HG02943 (cell line): Measurements from ENCODE around the gene APOH.

Experiments used
- ATAC-seq: cut with Tn5 transposase; IDR thresholded peaks from one replicate; pipeline ENCODE4 v1.9.1; 2021; ENCODE audit warnings: mild to moderate bottlenecking, low read depth, moderate library complexity; ENCODE audit not compliant: unreplicated experiment

The APOH gene

DNA sequence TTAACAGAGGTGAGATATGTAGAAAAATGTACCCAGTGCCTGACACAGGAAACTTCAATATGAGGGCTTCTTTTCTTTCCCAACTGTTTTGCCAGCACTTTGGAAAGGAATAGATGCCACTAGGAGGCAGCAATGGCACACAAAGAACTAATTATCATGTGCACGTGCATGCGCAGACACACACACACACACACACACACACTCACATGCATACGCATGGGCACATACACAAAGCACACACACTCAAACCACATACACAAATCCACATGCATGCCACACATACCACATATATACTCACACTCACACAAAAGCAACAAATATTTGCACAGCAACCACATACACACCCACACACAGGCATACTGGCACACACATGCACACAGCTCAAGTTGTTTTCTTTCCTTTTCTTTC, 28.5 kb downstream of the APOH start:
- ATAC-seq, result no peak

DNA sequence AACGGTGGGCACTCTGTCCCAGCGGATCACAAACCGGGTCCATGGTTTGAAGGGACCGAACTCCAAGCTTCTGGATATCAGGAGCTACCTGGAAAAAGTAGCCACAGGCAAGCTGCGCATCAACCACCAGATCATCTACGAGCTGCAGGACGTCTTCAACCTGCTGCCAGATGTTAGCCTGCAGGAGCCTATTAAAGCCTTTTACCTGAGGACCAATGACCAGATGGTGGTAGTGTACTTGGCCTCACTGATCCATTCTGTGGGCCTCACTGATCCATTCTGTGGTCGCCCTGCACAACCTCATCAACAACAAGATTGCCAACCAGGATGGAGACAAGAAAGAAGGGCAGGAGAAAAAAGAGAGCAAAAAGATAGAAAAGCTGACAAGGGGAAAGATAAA, 31.0 kb downstream of the APOH start:
- no peak for ATAC-seq

DNA sequence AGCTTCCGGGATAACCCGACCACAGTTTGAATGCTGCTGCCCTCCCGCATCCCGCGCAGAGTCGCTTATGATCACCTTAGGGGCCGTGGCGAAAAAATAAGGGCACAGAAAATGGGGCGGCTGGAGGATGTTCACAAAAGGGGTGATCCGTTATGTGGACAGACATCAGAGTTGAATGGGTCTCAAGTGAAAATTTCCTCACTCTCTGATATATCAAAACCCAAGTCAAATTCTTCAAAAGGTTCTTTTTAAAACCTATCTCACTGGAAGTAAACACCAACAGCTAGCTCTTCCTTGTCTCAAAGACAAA, 36.9 kb downstream of the APOH start:
- ATAC-seq, result no peak

DNA sequence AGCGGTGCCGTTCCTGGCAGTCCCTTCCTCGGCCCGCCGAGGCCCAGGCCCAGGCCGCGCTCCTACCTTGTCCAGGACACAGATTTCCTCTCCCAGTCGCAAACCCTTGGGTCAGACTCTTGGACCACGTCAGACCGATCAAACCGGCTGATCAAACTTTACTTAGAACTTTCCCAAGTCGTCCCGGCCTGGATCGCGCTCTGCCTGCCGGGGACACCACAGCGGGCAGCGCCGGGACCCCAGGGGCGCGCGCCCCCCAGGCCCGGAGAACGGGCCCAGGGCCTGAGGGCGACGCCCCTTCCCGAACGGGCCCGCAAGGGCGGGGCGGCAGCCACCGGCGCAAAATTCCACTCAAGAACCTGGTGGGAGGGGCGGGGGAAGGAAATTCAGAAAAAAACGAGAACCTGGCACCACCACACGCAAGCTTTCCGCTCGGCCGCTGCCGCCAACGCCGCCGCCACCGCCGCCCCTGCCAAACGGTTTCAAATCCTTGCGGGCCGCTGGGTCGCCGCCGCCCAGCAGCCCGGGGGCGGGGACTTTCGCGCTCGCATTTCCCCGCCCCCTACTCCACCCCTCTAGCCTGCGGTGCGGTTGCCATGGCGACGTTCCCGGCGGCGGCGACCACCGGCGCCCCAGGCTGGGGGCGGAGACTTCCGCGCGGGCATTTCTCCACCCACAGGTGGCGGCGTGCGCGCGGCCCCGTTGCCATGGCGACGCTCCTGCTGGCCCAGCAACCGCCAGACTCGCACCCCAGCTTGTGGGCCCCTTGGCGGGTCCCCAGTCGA, 37.4 kb downstream of the APOH start, which contains the start of gene CEP112:
Gene CEP112, minus strand, starts transcription at position 541 of the 785 bp plus-strand sequence.
- ATAC-seq, result no peak

DNA sequence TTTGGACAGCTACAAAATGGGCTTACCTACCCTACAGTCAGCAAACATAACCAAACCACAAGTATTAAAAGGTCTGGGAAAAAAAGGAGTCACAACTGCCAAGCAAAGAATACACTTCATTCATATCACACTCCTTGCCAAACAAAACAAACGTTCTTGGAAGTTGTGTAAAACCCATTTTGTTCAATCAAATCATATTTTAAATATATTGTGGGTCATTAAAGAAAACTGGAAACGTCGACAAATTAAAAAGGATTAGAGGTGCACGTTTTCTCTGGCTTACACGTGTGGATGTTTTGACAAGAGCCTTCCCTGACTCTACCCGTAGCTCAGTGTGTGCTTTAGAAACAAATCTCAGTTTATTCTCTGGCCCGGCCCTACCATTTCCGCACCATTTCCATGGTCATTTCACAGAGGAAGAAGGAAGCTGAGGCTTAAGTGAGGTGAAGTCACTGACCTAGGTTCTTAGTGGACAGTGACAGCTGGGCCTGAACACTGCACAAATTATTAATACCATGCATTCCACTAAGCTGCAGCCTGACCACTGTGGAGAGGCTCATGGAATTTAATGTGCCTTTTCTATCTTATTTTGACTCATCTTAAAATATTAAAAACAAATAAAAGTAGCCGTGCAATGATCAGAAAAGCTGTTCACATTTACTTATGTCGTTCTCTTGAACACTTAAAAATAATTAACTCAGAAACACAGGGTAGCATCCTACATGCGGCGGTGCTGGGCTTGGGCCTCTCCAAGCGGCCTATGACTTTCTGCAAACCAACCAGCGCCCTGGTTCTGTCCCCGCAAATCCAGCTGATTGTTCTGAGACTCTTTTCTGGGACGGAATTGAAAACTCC, 38.2 kb downstream of the APOH start:
- no peak for ATAC-seq

DNA sequence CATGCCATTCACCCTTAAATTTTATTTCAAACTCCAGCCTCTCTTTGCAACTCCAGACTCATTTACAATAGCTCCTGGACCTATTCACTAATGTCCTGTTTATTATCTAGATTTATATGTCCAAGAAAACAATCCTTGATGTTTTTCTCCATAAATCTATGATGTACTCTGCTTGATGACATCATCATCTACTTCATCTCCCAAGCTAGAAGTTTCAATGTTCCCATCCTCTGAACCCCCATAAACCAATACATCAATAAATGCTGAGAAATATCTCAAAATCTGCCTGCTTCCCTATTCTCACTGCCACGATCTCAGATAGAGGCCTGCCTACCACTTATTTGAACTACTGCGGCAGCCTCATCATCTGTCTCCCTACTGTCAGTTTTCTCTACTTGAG, 41.5 kb downstream of the APOH start:
- ATAC-seq, result no peak

DNA sequence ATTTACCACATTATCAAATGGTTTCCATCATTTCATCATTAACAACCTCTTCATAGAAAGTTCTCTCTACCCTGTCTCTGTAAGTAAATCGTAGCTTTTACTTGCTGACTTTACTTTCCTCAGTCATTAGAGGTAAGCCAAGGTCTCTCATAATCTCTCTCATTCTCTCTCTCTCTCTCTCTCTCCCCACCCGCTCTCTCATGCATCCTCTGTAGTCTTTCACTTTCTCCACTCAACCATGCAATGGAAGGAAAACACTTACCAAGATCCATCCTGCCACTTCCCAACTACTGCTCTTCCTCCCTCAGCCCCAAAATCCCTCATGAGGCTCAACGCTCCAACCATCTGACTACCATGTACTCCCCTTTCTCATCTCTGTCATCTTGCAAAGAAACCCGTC, 43.4 kb downstream of the APOH start:
- no peak for ATAC-seq

DNA sequence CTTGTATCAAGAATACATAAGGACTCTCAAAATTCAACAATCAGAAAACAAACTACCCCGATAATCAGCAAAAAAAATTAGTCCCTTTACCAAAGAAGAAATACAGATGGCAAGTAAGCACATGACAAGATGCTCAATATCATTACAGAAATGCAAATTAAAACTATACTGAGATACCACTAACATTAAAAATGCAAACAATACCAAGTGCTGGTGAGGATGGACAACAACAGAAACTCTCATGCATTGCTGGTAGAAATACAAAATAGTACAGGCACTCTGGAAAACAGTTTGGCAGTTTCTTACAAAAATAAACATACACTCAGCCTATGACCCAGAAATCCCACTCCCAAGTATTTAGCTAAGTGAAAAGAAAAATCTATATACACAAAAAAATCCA, 44.8 kb downstream of the APOH start:
- ATAC-seq, result no peak

DNA sequence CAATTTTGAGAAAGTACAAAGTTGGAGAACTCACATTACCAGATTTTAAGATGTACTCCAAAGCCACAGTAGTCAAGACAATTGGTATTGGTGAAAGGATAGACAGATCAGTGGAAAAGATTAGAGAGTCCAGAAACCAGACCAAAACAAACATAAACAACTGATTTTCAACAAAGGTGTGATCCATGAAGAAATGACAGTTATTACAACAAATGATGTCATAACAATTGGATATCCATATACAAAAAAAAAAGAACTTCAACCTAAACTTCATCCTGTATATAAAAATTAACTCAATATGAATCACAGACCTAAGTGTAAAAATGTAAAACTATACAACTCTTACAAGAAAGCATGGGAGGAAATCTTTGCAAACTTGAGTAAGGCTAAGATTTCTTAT, 45.7 kb downstream of the APOH start:
- no peak for ATAC-seq

DNA sequence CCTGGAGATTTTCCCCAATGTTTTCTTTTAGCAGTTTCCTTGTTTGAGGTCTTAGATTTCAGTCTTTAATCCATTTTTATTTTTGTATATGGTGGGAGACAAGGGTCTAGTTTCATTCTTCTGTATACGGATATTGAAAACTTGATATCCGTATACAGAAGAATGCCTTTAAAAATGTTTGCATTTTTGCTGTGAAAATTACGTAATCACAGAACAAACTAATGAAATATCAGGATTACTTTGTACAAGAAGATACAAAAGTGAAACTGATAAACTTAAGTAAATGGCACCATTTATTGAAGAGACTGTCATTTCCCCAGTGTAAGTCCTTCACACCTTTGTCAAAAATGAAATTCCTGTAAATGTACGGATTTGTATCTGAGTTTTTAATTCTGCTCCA, 50.6 kb downstream of the APOH start:
- no peak for ATAC-seq

DNA sequence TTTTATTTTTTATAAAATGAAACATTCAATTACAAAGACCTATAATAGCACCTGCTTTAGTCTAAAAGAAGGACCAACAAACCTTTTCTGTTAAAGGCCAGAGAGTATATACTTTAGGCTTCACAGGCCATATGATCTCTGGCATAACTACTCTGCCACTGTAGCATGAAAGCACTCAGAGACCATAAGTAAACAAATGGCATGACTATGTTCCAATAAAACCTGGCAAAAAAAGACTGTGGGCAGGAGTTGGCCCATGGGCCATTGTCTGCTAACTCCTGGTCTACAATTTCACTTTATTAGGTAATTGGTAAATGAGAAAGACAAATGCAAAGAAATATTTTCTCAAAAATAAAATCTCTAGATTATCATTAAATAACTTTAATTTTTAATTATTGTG, 52.2 kb downstream of the APOH start:
- no peak for ATAC-seq

DNA sequence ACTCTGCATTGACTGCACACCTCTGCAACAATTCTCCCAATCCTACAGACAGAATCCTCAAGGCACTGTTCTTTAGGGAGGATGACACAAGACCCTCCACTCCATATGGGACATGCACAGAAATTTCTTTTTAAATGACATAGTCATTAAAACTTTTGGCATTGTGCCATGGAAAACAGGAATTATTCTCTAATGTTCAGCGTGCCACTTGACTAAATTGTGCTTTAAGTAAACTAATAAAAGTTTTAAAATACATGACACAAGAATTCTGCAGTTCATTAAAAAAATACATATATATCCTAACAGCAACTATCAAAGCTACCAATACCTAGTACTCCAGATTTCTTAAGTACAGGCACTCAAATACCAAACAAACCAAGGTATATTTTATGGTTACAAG, 53.3 kb downstream of the APOH start:
- no peak for ATAC-seq

DNA sequence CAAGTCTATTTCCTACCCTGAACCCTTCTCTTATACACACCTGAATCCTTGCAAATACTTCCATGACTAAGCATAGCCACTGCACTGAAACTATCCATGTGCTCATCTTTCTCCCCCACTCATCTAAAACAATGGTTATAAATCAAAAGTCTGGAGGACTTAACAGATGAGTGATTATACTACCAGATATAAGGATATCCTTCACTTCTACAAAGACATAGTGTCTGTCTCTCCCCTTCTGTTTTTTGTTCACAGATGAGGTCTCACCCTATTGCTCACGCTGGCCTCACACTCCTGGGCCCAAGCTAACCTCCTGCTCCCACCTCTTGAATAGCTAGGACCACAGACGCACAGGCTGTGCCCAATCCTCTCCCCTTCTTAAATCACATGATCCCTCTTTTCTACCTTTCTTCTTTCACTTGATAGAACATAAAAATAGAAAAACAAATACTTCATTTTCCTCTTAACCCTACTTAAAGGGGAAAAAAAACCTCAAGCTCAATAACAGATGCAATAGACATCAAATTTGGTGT, 56.5 kb downstream of the APOH start:
- ATAC-seq, result no peak

DNA sequence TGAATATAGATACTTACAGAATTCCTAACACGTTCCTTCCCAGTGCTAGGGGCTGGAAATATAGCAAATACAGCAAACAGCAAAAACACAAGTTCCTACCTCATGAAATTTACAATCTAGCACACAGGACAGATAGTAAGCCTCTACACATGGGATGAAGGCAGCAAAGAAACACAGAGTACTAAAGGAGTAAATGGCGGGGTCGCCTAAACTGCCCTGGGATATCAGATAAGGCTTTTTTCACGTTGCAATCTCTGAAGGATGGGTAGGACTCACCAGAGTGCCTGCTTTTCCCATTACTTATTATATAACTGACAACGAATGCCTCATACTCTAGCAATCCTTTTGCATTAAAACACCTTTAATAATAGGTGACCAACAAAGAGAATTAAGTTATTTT, 57.1 kb downstream of the APOH start:
- ATAC-seq, result no peak

DNA sequence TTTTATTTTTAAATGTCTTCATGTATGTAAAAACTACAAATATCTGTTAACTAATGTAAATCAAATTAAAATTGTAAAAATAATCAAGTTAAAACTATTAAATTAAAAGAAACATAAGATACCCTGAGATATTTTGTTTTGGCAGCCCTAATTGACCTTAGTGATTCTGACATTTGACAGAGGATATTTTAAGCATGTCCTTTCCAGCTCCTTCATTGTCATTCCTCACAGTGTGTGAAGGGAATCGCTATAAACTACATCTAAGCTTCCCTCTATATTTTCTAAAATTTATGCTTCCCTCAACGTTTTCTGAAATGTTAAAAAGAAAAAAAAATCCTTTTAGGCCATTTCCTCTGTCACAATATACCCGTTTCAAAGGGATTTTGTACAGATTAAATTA, 57.5 kb downstream of the APOH start:
- no peak for ATAC-seq

DNA sequence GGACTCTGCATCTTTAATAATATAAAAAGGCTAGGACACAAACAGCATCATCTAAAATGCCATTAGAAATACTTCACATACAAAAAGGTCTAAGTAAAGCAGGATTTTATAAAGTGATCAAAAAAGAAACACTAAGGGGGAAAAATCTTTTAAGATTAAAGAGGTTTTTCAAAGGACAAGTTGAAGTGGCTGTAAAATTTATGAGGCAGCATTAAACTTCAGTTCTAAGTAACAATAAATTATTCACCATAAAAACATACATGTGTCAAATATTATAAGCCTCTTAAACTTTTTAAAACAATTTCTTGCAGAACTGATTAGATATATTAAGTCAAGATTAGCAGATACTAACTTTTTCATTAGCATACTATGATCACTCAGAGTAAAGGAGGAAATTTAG, 58.0 kb downstream of the APOH start:
- no peak for ATAC-seq

DNA sequence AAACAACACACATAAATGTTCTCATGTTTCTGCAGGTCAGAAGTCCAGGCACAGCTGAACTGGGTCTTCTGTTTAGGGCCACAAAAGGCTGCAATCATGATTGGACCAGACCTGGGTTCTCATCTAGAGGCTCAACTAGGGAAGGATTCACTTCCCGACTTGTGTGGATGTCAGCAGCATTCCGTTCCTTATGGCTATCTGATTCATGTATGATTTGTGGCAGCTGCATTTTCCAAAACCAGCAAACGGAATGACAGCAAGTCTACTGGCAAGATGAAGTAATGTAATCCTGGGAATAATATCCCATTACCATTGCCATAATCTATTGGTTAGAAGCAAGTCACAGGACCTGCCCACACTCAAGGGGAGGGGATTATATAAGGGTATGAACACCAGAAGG, 59.4 kb downstream of the APOH start:
- no peak for ATAC-seq

DNA sequence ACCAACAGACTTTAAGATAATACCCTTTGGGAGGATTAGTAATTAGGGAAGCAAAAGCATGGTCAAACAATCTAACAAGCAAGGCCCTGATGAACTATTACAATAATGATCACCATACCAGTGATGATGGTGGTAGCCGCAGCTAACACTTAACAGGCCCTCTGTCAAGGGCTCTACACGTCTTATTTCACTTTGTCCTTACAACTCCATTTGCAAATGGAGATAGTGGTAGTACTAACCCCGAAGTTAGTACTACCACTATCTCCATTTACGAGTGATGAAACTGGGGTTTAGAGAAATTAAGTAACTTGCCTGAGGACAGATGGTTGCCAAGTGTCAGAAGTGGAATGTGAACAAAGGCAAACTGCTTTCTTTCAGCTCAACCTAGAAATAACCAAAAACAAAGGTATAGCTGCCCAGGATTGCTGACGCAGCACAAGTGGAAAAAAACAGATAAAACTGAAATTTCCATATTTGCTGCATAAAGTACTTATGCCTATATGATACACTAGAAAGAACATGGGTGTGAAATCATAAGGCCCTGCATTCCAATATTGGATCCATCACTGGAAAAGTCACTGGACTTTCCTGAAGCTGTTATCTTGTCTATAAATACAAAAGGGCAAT, 61.9 kb downstream of the APOH start:
- no peak for ATAC-seq

DNA sequence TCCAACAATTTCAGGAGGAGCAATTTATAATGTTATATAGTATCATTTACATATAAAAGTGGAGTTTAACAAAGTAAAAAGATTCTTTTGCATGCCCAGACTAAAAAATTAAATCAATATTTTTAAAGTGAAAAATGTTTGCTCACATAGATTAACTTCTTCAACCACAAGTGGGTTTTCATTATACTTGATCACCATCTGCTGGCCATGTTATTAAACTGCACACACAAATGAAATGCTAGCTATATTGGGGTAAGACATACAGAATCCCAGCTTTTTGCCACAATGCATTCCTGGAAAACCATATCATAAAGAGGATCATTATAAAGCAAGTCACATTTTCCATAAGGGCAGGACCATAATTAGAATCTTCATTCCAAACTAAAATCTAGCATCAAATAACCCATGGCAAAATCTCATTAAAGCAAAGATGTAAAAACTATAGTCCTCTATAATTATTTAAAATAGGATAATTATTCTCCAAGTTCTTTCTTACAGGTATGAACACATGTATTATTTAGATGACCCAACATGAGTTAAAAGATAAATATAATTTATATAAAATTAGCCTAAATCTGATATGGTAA, 63.6 kb downstream of the APOH start:
- ATAC-seq, result no peak
